HCT116 (cell line): ENCODE data around the gene ARF1. TPM values are rescaled to one million over a fixed set of nuclear protein-coding genes. Genes with fewer than 3 reads are reported as not detected.

Experiments used
- ATAC-seq: fragments of 200-7000 bp; cut with Tn5 transposase; 2 replicates; pipeline ENCODE4 v1.9.1; 2020; ENCODE audit warnings: mild to moderate bottlenecking, moderate library complexity
- BruUV-seq: library from RNA; stranded (reverse); fragments of 400-500 nt; replicated peaks from 2 replicates; lab custom pipeline; 2021; lab: Mats Ljungman, UMichigan
- CTCF ChIA-PET: fragments of 300-600 bp; sonication (Branson Sonifier 250); formaldehyde crosslinking; loops from one replicate; lab custom pipeline; 2021; ENCODE audit warnings: antibody characterized with exemption; lab: Charles Lee
- POLR2A ChIA-PET: fragments of 300-600, 350-600 bp; sonication (Branson Sonifier 250); formaldehyde crosslinking; loops from one replicate; lab custom pipeline; 2021; ENCODE audit warnings: antibody characterized with exemption; lab: Charles Lee
- RAD21 ChIA-PET, 2 experiments: fragments of 300-600 bp; sonication (Branson Sonifier 250); formaldehyde crosslinking; loops; one replicate each; lab custom pipeline; 2023; ENCODE audit warnings: low total read pairs in 2 of 2; ENCODE audit not compliant: uncharacterized antibody in 2 of 2, unreplicated experiment in 2 of 2, low non-redundant PET in 1 of 2; lab: Charles Lee
- DNase-seq: peaks from one replicate; pipeline ENCODE4 v3.0.0-alpha.2; 2010; ENCODE audit warnings: low read depth, low spot score
- H2AFZ ChIP-seq: fragments of 200-600 bp; shearing (Covaris generic), sonication (generic); 2 replicates; pipeline ENCODE4 v1.6.1; 2017; ENCODE audit warnings: low read depth, mixed run types, mixed read lengths, antibody characterized with exemption, low read length; ENCODE audit not compliant: poor library complexity, severe bottlenecking
- H3K27ac ChIP-seq: 2 replicates; pipeline ENCODE4 v1.5.1; 2012; ENCODE audit warnings: low read depth, low read length
- H3K27me3 ChIP-seq: fragments of 200-600 bp; sonication (generic); 2 replicates; pipeline ENCODE4 v1.6.1; 2016; ENCODE audit warnings: mixed run types, low read length, mixed read lengths; ENCODE audit not compliant: insufficient read depth
- H3K36me3 ChIP-seq, 2 experiments: fragments of 200-500 bp in 1 of 2; fragments of 200-600 bp in 1 of 2; sonication (Bioruptor generic) in 1 of 2; sonication (generic) in 1 of 2; 2 replicates each; pipeline versions ENCODE4 v1.5.1 to v1.6.1; 2014 to 2016; ENCODE audit warnings: low read length in 2 of 2, inconsistent platforms in 1 of 2, mixed read lengths in 1 of 2, mixed run types in 1 of 2; ENCODE audit not compliant: insufficient read depth in 2 of 2, control insufficient read depth in 1 of 2
- H3K4me1 ChIP-seq, 2 experiments: fragments of 200-600 bp in 1 of 2; sonication (generic) in 1 of 2; 2 replicates each; pipeline versions ENCODE4 v1.5.1 to v1.6.1; 2012 to 2017; ENCODE audit warnings: low read length in 2 of 2, inconsistent platforms in 1 of 2, mild to moderate bottlenecking in 1 of 2, mixed read lengths in 1 of 2, mixed run types in 1 of 2, moderate library complexity in 1 of 2; ENCODE audit not compliant: insufficient read depth in 2 of 2, control insufficient read depth in 1 of 2
- H3K4me2 ChIP-seq: fragments of 200-600 bp; sonication (generic); 2 replicates; pipeline ENCODE4 v1.6.1; 2017; ENCODE audit warnings: mixed run types, low read length, mixed read lengths
- H3K4me3 ChIP-seq, 2 experiments: fragments of 200-600 bp in 1 of 2; sonication (generic) in 1 of 2; replicated peaks in 1 of 2; 2 replicates each; pipeline ENCODE4 v1.5.1; 2011 to 2016; ENCODE audit warnings: low read length in 2 of 2, control low read depth in 1 of 2, low read depth in 1 of 2, mild to moderate bottlenecking in 1 of 2, mixed read lengths in 1 of 2, mixed run types in 1 of 2
- H3K79me2 ChIP-seq: fragments of 200-600 bp; sonication (generic); 2 replicates; pipeline ENCODE4 v1.6.1; 2017; ENCODE audit warnings: mild to moderate bottlenecking, mixed run types, low read length, moderate library complexity, mixed read lengths; ENCODE audit not compliant: insufficient read depth
- H3K9ac ChIP-seq: fragments of 200-600 bp; sonication (generic); 2 replicates; pipeline ENCODE4 v1.6.1; 2016; ENCODE audit warnings: low read length, mixed read lengths
- H3K9me2 ChIP-seq: fragments of 200-600 bp; sonication (generic), shearing (Covaris generic); 2 replicates; pipeline ENCODE4 v1.6.1; 2017; ENCODE audit warnings: mixed run types, mild to moderate bottlenecking, moderate library complexity; ENCODE audit not compliant: insufficient read depth
- H3K9me3 ChIP-seq, 2 experiments: fragments of 200-500 bp in 1 of 2; fragments of 200-600 bp in 1 of 2; sonication (Bioruptor generic) in 1 of 2; sonication (generic) in 1 of 2; 2 replicates each; pipeline ENCODE4 v1.6.1; 2014 to 2017; ENCODE audit warnings: low read length in 2 of 2, mixed read lengths in 2 of 2, inconsistent platforms in 1 of 2, low read depth in 1 of 2, mild to moderate bottlenecking in 1 of 2, mixed run types in 1 of 2, moderate library complexity in 1 of 2; ENCODE audit not compliant: control insufficient read depth in 1 of 2, insufficient read depth in 1 of 2
- H4K20me1 ChIP-seq: fragments of 200-600 bp; sonication (generic), shearing (Covaris generic); 2 replicates; pipeline ENCODE4 v1.6.1; 2017; ENCODE audit warnings: mixed run types, mild to moderate bottlenecking, moderate library complexity; ENCODE audit not compliant: insufficient read depth
- CTCF ChIP-seq, 3 experiments: fragments of 200-600 bp in 1 of 3; sonication (generic) in 1 of 3; IDR thresholded peaks in 2 of 3; conservative IDR thresholded peaks in 1 of 3; 2 replicates each; pipeline ENCODE4 v1.5.1; 2012 to 2017; ENCODE audit warnings: low read depth in 2 of 3, low read length in 2 of 3, antibody characterized with exemption in 1 of 3, borderline replicate concordance in 1 of 3, control low read depth in 1 of 3, mild to moderate bottlenecking in 1 of 3, mixed read lengths in 1 of 3, mixed run types in 1 of 3, moderate library complexity in 1 of 3; ENCODE audit not compliant: insufficient read depth in 1 of 3
- EGR1 ChIP-seq: IDR thresholded peaks from 2 replicates; pipeline ENCODE4 v1.6.1; 2012; ENCODE audit warnings: low read depth
- EZH2phosphoT487 ChIP-seq: fragments of 200-600 bp; IDR thresholded peaks from 2 replicates; pipeline ENCODE4 v1.6.1; 2018; ENCODE audit warnings: antibody characterized with exemption, borderline replicate concordance
- FOSL1 ChIP-seq: IDR thresholded peaks from 2 replicates; pipeline ENCODE4 v1.6.1; 2012; ENCODE audit warnings: low read depth
- JUND ChIP-seq: IDR thresholded peaks from 2 replicates; pipeline ENCODE4 v1.6.1; 2012
- POLR2A ChIP-seq: IDR thresholded peaks from 2 replicates; pipeline ENCODE4 v1.7.0; 2011; ENCODE audit warnings: borderline replicate concordance; ENCODE audit not compliant: insufficient read depth, insufficient read length; ENCODE audit errors: extremely low read depth
- POLR2AphosphoS5 ChIP-seq: IDR thresholded peaks from 2 replicates; pipeline ENCODE4 v1.6.1; 2011; ENCODE audit warnings: mild to moderate bottlenecking, low read depth, low read length, moderate library complexity
- SP1 ChIP-seq: IDR thresholded peaks from 2 replicates; pipeline ENCODE4 v1.6.1; 2012; ENCODE audit warnings: low read depth
- SRF ChIP-seq: IDR thresholded peaks from 2 replicates; pipeline ENCODE4 v1.6.1; 2012; ENCODE audit warnings: low read depth
- TCF7L2 ChIP-seq: IDR thresholded peaks from 2 replicates; pipeline ENCODE4 v1.7.0; 2011; ENCODE audit warnings: borderline replicate concordance, inconsistent platforms; ENCODE audit not compliant: insufficient read depth, insufficient read length; ENCODE audit errors: extremely low read depth
- YY1 ChIP-seq: IDR thresholded peaks from 2 replicates; pipeline ENCODE4 v1.6.1; 2011; ENCODE audit warnings: low read length, low read depth, moderate library complexity, mild to moderate bottlenecking; ENCODE audit not compliant: insufficient replicate concordance; ENCODE audit errors: extremely low read depth
- ZBTB33 ChIP-seq: IDR thresholded peaks from 2 replicates; pipeline ENCODE4 v1.6.1; 2011; ENCODE audit warnings: mild to moderate bottlenecking, low read length, moderate library complexity; ENCODE audit not compliant: insufficient replicate concordance; ENCODE audit errors: extremely low read depth
- ZNF274 ChIP-seq: fragments of 200-500 bp; sonication (Bioruptor generic); IDR thresholded peaks from 2 replicates; pipeline ENCODE4 v1.6.1; 2014; ENCODE audit warnings: mild to moderate bottlenecking, low read depth, low read length, inconsistent platforms
- intact Hi-C: fragments of 100-400 bp; cut with micrococcal nuclease; formaldehyde crosslinking; loops from 2 replicates; pipeline ENCODE4 v1.10.0; 2022
- total RNA-seq: library from RNA; stranded (reverse); gene quantifications from one replicate; pipeline ENCODE4 v1.2.1, GENCODE V29; 2021; ENCODE audit not compliant: unreplicated experiment
- TF ChIP-seq, protein P1 (sequence below): IDR thresholded peaks from 2 replicates; pipeline ENCODE4 v1.6.1; 2012; ENCODE audit warnings: low read depth

Gene ARF1
- total RNA-seq, 1 experiment from 2014 or later: 394 TPM

GRCh38 chr1:228143480-228144192, 61.1 kb downstream of the ARF1 start:
- no TSS peak for BruUV-seq
- no peak overlapping the region for H3K9ac ChIP-seq
- H3K9me3 ChIP-seq: no peaks in the 10 kb centered on the region
- intact Hi-C loops: no loop called here
- H3K79me2 ChIP-seq: peaks cover 58% of the 10 kb centered on the region
- TF ChIP-seq SRF (no peak), FOSL1 (no peak), YY1 (no peak), JUND (no peak), ZNF274 (no peak), SP1 (no peak), EGR1 (no peak), CTCF (IDR thresholded peaks at IDR 0.05 in 2 of 3, conservative IDR thresholded peaks at IDR 0.05 in 1 of 3; ENCODE audit: borderline replicate concordance in 1 of 3, insufficient read depth in 1 of 3, low read depth in 2 of 3, low read length in 2 of 3) (no peak), POLR2A (no peak), TCF7L2 (no peak), POLR2AphosphoS5 (no peak), ZBTB33 (no peak), EZH2phosphoT487 (no peak)
- TF ChIP-seq, protein P1, sequence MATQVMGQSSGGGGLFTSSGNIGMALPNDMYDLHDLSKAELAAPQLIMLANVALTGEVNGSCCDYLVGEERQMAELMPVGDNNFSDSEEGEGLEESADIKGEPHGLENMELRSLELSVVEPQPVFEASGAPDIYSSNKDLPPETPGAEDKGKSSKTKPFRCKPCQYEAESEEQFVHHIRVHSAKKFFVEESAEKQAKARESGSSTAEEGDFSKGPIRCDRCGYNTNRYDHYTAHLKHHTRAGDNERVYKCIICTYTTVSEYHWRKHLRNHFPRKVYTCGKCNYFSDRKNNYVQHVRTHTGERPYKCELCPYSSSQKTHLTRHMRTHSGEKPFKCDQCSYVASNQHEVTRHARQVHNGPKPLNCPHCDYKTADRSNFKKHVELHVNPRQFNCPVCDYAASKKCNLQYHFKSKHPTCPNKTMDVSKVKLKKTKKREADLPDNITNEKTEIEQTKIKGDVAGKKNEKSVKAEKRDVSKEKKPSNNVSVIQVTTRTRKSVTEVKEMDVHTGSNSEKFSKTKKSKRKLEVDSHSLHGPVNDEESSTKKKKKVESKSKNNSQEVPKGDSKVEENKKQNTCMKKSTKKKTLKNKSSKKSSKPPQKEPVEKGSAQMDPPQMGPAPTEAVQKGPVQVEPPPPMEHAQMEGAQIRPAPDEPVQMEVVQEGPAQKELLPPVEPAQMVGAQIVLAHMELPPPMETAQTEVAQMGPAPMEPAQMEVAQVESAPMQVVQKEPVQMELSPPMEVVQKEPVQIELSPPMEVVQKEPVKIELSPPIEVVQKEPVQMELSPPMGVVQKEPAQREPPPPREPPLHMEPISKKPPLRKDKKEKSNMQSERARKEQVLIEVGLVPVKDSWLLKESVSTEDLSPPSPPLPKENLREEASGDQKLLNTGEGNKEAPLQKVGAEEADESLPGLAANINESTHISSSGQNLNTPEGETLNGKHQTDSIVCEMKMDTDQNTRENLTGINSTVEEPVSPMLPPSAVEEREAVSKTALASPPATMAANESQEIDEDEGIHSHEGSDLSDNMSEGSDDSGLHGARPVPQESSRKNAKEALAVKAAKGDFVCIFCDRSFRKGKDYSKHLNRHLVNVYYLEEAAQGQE: no peak
- TF ChIP-seq, all 23 proteins: peak for 0
- no peak for DNase-seq
- ChIA-PET RAD21 (no interaction called here), POLR2A (interaction anchor here (1.0 kb wide), 1 partner anchor 22 kb away, joined by 8 read pairs; the partner anchor contains the start of gene IBA57), CTCF (interaction anchor here (0.8 kb wide), 1 partner anchor 22 kb away, joined by 3 read pairs; no protein-coding TSS in a partner anchor)
- no peak overlapping the region for H2AFZ ChIP-seq
- no peak for ATAC-seq
- no peaks in the 10 kb centered on the region for H3K9me2 ChIP-seq
- no peaks in the 10 kb centered on the region for H3K27me3 ChIP-seq
- H3K4me1 ChIP-seq: peaks cover 0 to 15% of the 10 kb centered on the region in 2 experiments; a peak in 3 of 4 replicates
- H3K36me3 ChIP-seq: 0 out of 4 replicates have a peak, but pooled peaks cover 0 to 6% of the 10 kb centered on the region in 2 experiments
- no peak overlapping the region for H3K27ac ChIP-seq
- no peak overlapping the region for H3K4me3 ChIP-seq
- H3K4me2 ChIP-seq: no peak overlapping the region
- no peaks in the 10 kb centered on the region for H4K20me1 ChIP-seq
